IMR-90 (cell line): Measurements from ENCODE around the gene NKD1. TPM values are rescaled to one million over a fixed set of nuclear protein-coding genes. Genes with fewer than 3 reads are reported as not detected.

Experiments used
- ATAC-seq: fragments of 200-7000 bp; cut with Tn5 transposase; 2 replicates; pipeline ENCODE4 v1.9.1; 2020; ENCODE audit warnings: low read depth, mild to moderate bottlenecking, moderate library complexity
- BruUV-seq: library from RNA; stranded (reverse); fragments of 400-500 nt; replicated peaks from 2 replicates; lab custom pipeline; 2021; lab: Mats Ljungman, UMichigan
- CTCF ChIA-PET: fragments of 300-600 bp; formaldehyde crosslinking; extraction: SDS; loops from one replicate; lab custom pipeline; 2021; ENCODE audit warnings: antibody characterized with exemption; lab: Yijun Ruan, JAX
- POLR2A ChIA-PET: fragments of 300-600 bp; sonication (Branson Sonifier 250); formaldehyde crosslinking; loops from one replicate; lab custom pipeline; 2022; ENCODE audit warnings: antibody characterized with exemption; ENCODE audit not compliant: unreplicated experiment; lab: Charles Lee
- DNase-seq: peaks from one replicate; pipeline ENCODE4 v3.0.0; 2013
- H2AFZ ChIP-seq: replicated peaks from 2 replicates; pipeline ENCODE3; 2013; ENCODE audit warnings: low read length, mild to moderate bottlenecking; ENCODE audit not compliant: poor library complexity
- H2AK5ac ChIP-seq: 2 replicates; pipeline ENCODE4 v1.6.1; 2013; ENCODE audit warnings: low read depth, low read length, inconsistent platforms
- H2AK9ac ChIP-seq: replicated peaks from 2 replicates; pipeline ENCODE3; 2013; ENCODE audit warnings: mild to moderate bottlenecking, low read depth, low read length, moderate library complexity; ENCODE audit not compliant: poor library complexity
- H2BK120ac ChIP-seq: 2 replicates; pipeline ENCODE4 v1.6.1; 2013; ENCODE audit warnings: low read depth, low read length, inconsistent platforms
- H2BK15ac ChIP-seq: 3 replicates; pipeline ENCODE4 v1.6.1; 2013; ENCODE audit warnings: low read depth, low read length, inconsistent platforms
- H2BK20ac ChIP-seq: 2 replicates; pipeline ENCODE4 v1.6.1; 2013; ENCODE audit warnings: low read depth, mild to moderate bottlenecking, inconsistent platforms, low read length, moderate library complexity
- H2BK5ac ChIP-seq: 2 replicates; pipeline ENCODE4 v1.6.1; 2013; ENCODE audit warnings: mild to moderate bottlenecking, low read depth, low read length, inconsistent platforms; ENCODE audit not compliant: poor library complexity, severe bottlenecking
- H3K14ac ChIP-seq: replicated peaks from 2 replicates; pipeline ENCODE4 v1.6.1; 2013; ENCODE audit warnings: low read depth, low read length, inconsistent platforms
- H3K18ac ChIP-seq: 2 replicates; pipeline ENCODE4 v1.6.1; 2013; ENCODE audit warnings: low read depth, low read length, control low read depth
- H3K23ac ChIP-seq: 2 replicates; pipeline ENCODE4 v1.6.1; 2013; ENCODE audit warnings: low read depth, low read length, inconsistent platforms
- H3K27ac ChIP-seq: 2 replicates; pipeline ENCODE4 v1.5.1; 2013; ENCODE audit warnings: mild to moderate bottlenecking, control low read depth, low read length; ENCODE audit not compliant: insufficient read depth
- H3K27me3 ChIP-seq: 2 replicates; pipeline ENCODE4 v1.6.1; 2013; ENCODE audit warnings: low read length; ENCODE audit not compliant: control insufficient read depth, insufficient read depth
- H3K36me3 ChIP-seq: 2 replicates; pipeline ENCODE4 v1.6.1; 2013; ENCODE audit warnings: low read length, mixed read lengths; ENCODE audit not compliant: control insufficient read depth, insufficient read depth
- H3K4ac ChIP-seq: 2 replicates; pipeline ENCODE4 v1.6.1; 2013; ENCODE audit warnings: low read depth, low read length, inconsistent platforms
- H3K4me1 ChIP-seq: 2 replicates; pipeline ENCODE4 v1.6.1; 2013; ENCODE audit warnings: low read length, mixed read lengths; ENCODE audit not compliant: control insufficient read depth, insufficient read depth
- H3K4me2 ChIP-seq: 2 replicates; pipeline ENCODE4 v1.6.1; 2013; ENCODE audit warnings: low read depth, mild to moderate bottlenecking, control low read depth, low read length, moderate library complexity
- H3K4me3 ChIP-seq: 2 replicates; pipeline ENCODE4 v1.5.1; 2013; ENCODE audit warnings: low read depth, mild to moderate bottlenecking, control low read depth, low read length, moderate library complexity; ENCODE audit not compliant: insufficient read depth
- H3K56ac ChIP-seq: 2 replicates; pipeline ENCODE4 v1.6.1; 2013; ENCODE audit warnings: low read length, inconsistent platforms; ENCODE audit not compliant: insufficient read depth; ENCODE audit errors: extremely low read depth
- H3K79me1 ChIP-seq, 2 experiments: 2 replicates each; pipeline ENCODE4 v1.6.1; 2013; ENCODE audit warnings: low read length in 2 of 2, inconsistent platforms in 1 of 2, low read depth in 1 of 2
- H3K9ac ChIP-seq: 2 replicates; pipeline ENCODE4 v1.6.1; 2013; ENCODE audit warnings: low read depth, low read length, control low read depth
- H3K9me1 ChIP-seq: 2 replicates; pipeline ENCODE4 v1.6.1; 2013; ENCODE audit warnings: low read length, inconsistent platforms; ENCODE audit not compliant: insufficient read depth
- H3K9me3 ChIP-seq: 2 replicates; pipeline ENCODE4 v1.6.1; 2013; ENCODE audit warnings: low read length; ENCODE audit not compliant: control insufficient read depth, insufficient read depth
- H4K20me1 ChIP-seq: 2 replicates; pipeline ENCODE4 v1.6.1; 2013; ENCODE audit warnings: low read length, inconsistent platforms; ENCODE audit not compliant: insufficient read depth
- H4K5ac ChIP-seq: 2 replicates; pipeline ENCODE4 v1.6.1; 2013; ENCODE audit warnings: mild to moderate bottlenecking, low read depth, low read length, control low read depth
- H4K8ac ChIP-seq, 2 experiments: 2 replicates each; pipeline ENCODE4 v1.6.1; 2013; ENCODE audit warnings: low read depth in 2 of 2, low read length in 2 of 2, control low read depth in 1 of 2, inconsistent platforms in 1 of 2
- H4K91ac ChIP-seq: 2 replicates; pipeline ENCODE4 v1.6.1; 2013; ENCODE audit warnings: low read depth, low read length, inconsistent platforms; ENCODE audit not compliant: insufficient read depth
- CHD1 ChIP-seq: IDR thresholded peaks from 2 replicates; pipeline ENCODE4 v1.6.1; 2012; ENCODE audit warnings: low read depth, low read length, improper control_type of control experiment
- CTCF ChIP-seq: conservative IDR thresholded peaks from 2 replicates; pipeline ENCODE4 v1.5.1; 2012; ENCODE audit warnings: mild to moderate bottlenecking, low read depth, low read length, improper control_type of control experiment
- MAFK ChIP-seq: IDR thresholded peaks from 2 replicates; pipeline ENCODE4 v1.6.1; 2012; ENCODE audit warnings: low read depth, low read length, improper control_type of control experiment
- MAZ ChIP-seq: IDR thresholded peaks from 2 replicates; pipeline ENCODE4 v1.6.1; 2012; ENCODE audit warnings: low read depth, mild to moderate bottlenecking, low read length, improper control_type of control experiment, moderate library complexity, borderline replicate concordance
- NFE2L2 ChIP-seq: fragments of 150-350 bp; IDR thresholded peaks from 2 replicates; pipeline ENCODE4 v1.6.1; 2016; ENCODE audit warnings: low read depth, mild to moderate bottlenecking, low read length
- RAD21 ChIP-seq: IDR thresholded peaks from 2 replicates; pipeline ENCODE4 v1.6.1; 2012; ENCODE audit warnings: low read length, improper control_type of control experiment
- RCOR1 ChIP-seq: IDR thresholded peaks from 2 replicates; pipeline ENCODE4 v1.6.1; 2012; ENCODE audit warnings: mild to moderate bottlenecking, low read length, improper control_type of control experiment; ENCODE audit not compliant: insufficient replicate concordance
- RFX5 ChIP-seq: IDR thresholded peaks from 2 replicates; pipeline ENCODE4 v1.8.0; 2012; ENCODE audit warnings: low read depth, mild to moderate bottlenecking, low read length, moderate library complexity
- WGBS, 2 experiments: methylation state at CpG; one replicate each; pipeline versions ENCODE4 v1.1.5 to v1.1.7; 2013; ENCODE audit warnings: missing lambda C conversion rate in 2 of 2; ENCODE audit not compliant: insufficient read length in 1 of 2; ENCODE audit errors: extremely low coverage in 2 of 2; 5-methylcytosine and 5-hydroxymethylcytosine counted together
- dilution Hi-C: fragments of 300-500 bp; cut with HindIII; formaldehyde crosslinking; loops from one replicate; pipeline ENCODE4 v1.14.3; 2018; ENCODE audit warnings: low sequenced_read_pairs; ENCODE audit not compliant: unreplicated experiment
- in situ Hi-C: fragments of 300-500 bp; cut with MboI; formaldehyde crosslinking; loops from 3 replicates; pipeline ENCODE4 v1.14.3; 2019; ENCODE audit warnings: low sequenced_read_pairs, inconsistent platforms, mixed read lengths
- intact Hi-C: fragments of 100-400 bp; cut with micrococcal nuclease; formaldehyde crosslinking; loops from 2 replicates; pipeline ENCODE4 v1.10.0; 2022
- polyA plus RNA-seq, 3 experiments: library from polyadenylated mRNA; depleted of rRNA; stranded (reverse); fragments of >200 nt; gene quantifications; 2 replicates each; pipeline ENCODE4 v1.2.3, GENCODE V29; 2012; ENCODE audit warnings: low replicate concordance in 1 of 3
- total RNA-seq: library from RNA; depleted of rRNA; stranded (reverse); fragments of >200 nt; gene quantifications from 2 replicates; pipeline ENCODE4 v1.2.3, GENCODE V29; 2012

The NKD1 gene
- total and polyA plus RNA-seq, 2 of the 4 experiments (the other 2 are of a cell fraction) = not detected

DNA sequence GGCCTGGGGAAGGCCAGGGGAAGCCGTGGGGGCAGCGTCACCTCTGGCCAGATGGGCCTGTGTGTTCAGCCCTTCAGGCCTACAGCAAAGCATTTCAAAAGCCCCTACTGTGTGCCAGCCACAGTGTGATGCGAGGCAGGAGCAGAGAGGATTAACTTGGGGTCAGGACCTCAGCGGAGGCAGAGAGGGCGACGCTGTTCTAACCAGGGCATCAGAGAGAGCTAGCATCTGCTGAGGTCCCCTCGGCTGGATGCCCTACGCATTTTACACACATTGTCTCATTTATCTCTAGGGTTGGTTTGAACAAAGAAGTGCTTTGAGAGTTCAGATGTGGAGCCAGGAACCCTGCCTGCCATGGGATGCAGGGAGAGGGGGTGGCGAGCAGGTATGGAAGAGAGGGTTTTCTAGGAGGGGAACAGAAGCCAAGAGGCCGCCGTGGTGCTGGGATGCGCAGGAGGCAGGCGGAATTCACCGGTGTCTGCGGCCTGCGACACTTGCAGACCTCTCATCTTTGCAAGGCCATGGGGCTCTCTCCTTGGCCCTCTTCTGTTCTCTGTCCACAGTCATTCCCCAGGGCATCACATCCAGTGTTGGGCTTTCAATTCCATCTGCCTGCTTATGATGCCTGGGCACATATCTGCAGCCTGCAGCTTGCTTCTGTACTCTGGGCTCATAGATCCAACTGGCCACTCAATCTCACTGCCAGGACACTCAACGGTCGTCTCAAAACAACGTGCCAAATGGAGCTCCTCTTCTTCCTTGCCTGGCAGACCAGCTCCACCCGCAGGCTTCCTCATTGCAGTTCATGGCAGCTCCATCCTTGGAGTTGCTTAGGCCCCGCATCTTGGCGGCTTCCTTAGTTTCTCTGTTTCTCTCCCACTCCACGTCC is 8.1 kb upstream of the NKD1 start:
- no peak overlapping the region for H3K4me3 ChIP-seq
- H3K27me3 ChIP-seq = peaks cover 9% of the 10 kb centered on the region
- no peaks in the 10 kb centered on the region for H3K36me3 ChIP-seq
- no peak overlapping the region for H2AK9ac ChIP-seq
- H2BK15ac ChIP-seq = no peak overlapping the region
- H2AFZ ChIP-seq = no peak overlapping the region
- BruUV-seq = no TSS peak
- H3K9me1 ChIP-seq = no peaks in the 10 kb centered on the region
- H4K91ac ChIP-seq = no peak overlapping the region
- no peaks in the 10 kb centered on the region for H3K79me1 ChIP-seq
- no peak overlapping the region for H2AK5ac ChIP-seq
- dilution Hi-C loops = no loop called here
- H3K18ac ChIP-seq = no peak overlapping the region
- no peaks in the 10 kb centered on the region for H3K9me3 ChIP-seq
- H4K8ac ChIP-seq = no peak overlapping the region
- ATAC-seq = no peak
- no peak overlapping the region for H3K27ac ChIP-seq
- no peak overlapping the region for H3K56ac ChIP-seq
- in situ Hi-C loops = no loop called here
- no peak overlapping the region for H3K4ac ChIP-seq
- no peaks in the 10 kb centered on the region for H4K20me1 ChIP-seq
- TF ChIP-seq RAD21 (no peak), RCOR1 (no peak), CTCF (no peak), NFE2L2 (no peak), CHD1 (no peak), MAFK (no peak), RFX5 (no peak), MAZ (no peak)
- H3K9ac ChIP-seq = no peak overlapping the region
- intact Hi-C loops = no loop called here
- H3K4me1 ChIP-seq = no peaks in the 10 kb centered on the region
- H3K14ac ChIP-seq = no peak overlapping the region
- H2BK5ac ChIP-seq = no peak overlapping the region
- H3K23ac ChIP-seq = no peak overlapping the region
- no peak overlapping the region for H2BK20ac ChIP-seq
- no peak overlapping the region for H4K5ac ChIP-seq
- DNase-seq = no peak
- no peak overlapping the region for H2BK120ac ChIP-seq
- ChIA-PET CTCF (no interaction called here), POLR2A (no interaction called here)
- H3K4me2 ChIP-seq = no peak overlapping the region
- WGBS, 2 experiments = 69% methylated on average over 12 of the region's 23 CpGs; no CpG with 5 or more reads in 1 of the 2 experiments
